BJ (cell line): ENCODE data around the gene SPEM3. TPM values are rescaled to one million over a fixed set of nuclear protein-coding genes. Genes with fewer than 3 reads are reported as not detected.
"Not testable (repeated sequence)": the region's sequence is repeated elsewhere in the genome, so short reads cannot be mapped to it uniquely, and the experiment has no call there.

Experiments
- CTCF ChIA-PET: fragments of 350-600 bp; formaldehyde crosslinking; extraction: SDS; loops from one replicate; lab custom pipeline; 2021; ENCODE audit warnings: antibody characterized with exemption, inconsistent platforms; lab: Yijun Ruan, JAX
- POLR2A ChIA-PET: fragments of 300-600 bp; sonication (Branson Sonifier 250); formaldehyde crosslinking; extraction: SDS; loops from one replicate; lab custom pipeline; 2021; ENCODE audit warnings: antibody characterized with exemption; lab: Charles Lee
- DNase-seq: peaks from one replicate; pipeline ENCODE4 v3.0.0-alpha.2; 2011; ENCODE audit warnings: low read depth
- H3K27me3 ChIP-seq: 2 replicates; pipeline ENCODE4 v1.6.0; 2011; ENCODE audit warnings: low read length; ENCODE audit not compliant: control insufficient read depth, insufficient read depth
- H3K36me3 ChIP-seq: 2 replicates; pipeline ENCODE4 v1.5.1; 2011; ENCODE audit warnings: low read length; ENCODE audit not compliant: control insufficient read depth, insufficient read depth
- H3K4me3 ChIP-seq: 2 replicates; pipeline ENCODE4 v1.5.1; 2011; ENCODE audit warnings: low read depth, mild to moderate bottlenecking, control low read depth, low read length
- CTCF ChIP-seq: IDR thresholded peaks from 2 replicates; pipeline ENCODE4 v1.5.1; 2011; ENCODE audit warnings: low read depth, mild to moderate bottlenecking, control low read depth, inconsistent platforms, low read length, moderate library complexity; ENCODE audit not compliant: insufficient read depth
- polyA plus RNA-seq: library from polyadenylated mRNA; depleted of rRNA; stranded (reverse); fragments of >200 nt; gene quantifications from 2 replicates; pipeline ENCODE4 v1.2.3, GENCODE V29; 2011

Gene SPEM3
- polyA plus RNA-seq, 1 experiment = not detected

- H3K36me3 ChIP-seq = peaks cover 9% of the 10 kb centered on the region
- H3K27me3 ChIP-seq = no peaks in the 10 kb centered on the region
- ChIA-PET CTCF (no interaction called here), POLR2A (no interaction called here)
- H3K4me3 ChIP-seq = no peak overlapping the region
- DNase-seq = no peak
- TF ChIP-seq CTCF = no peak
Observed at GRCh38 chr17:7471729-7472128, 43.1 kb downstream of the SPEM3 start.

GRCh38 chr17:7474767-7475166, 46.1 kb downstream of the SPEM3 start:
- POLR2A ChIA-PET, H3K27me3 ChIP-seq, DNase-seq, H3K36me3 ChIP-seq, H3K4me3 ChIP-seq, CTCF ChIA-PET: not testable (repeated sequence)

GRCh38 chr17:7475764-7476422, 47.2 kb downstream of the SPEM3 start:
- H3K36me3 ChIP-seq = 0 out of 2 replicates have a peak, but pooled peaks cover 2% of the 10 kb centered on the region
- H3K27me3 ChIP-seq = no peaks in the 10 kb centered on the region
- no peak for DNase-seq
- no peak overlapping the region for H3K4me3 ChIP-seq
- CTCF ChIA-PET = interaction anchor here (0.8 to 2.1 kb wide), 4 partner anchors 30 to 85 kb away, joined by 3 to 7 read pairs (median 3); no protein-coding TSS in a partner anchor
- TF ChIP-seq CTCF = no peak
- POLR2A ChIA-PET = interaction anchor here (0.6 kb wide), 1 partner anchor 39 kb away, joined by 8 read pairs; no protein-coding TSS in a partner anchor

GRCh38 chr17:7476494-7476893, 47.8 kb downstream of the SPEM3 start:
- 0 out of 2 replicates have a peak, but pooled peaks cover 2% of the 10 kb centered on the region for H3K36me3 ChIP-seq
- no peak overlapping the region for H3K4me3 ChIP-seq
- H3K27me3 ChIP-seq = no peaks in the 10 kb centered on the region
- no peak for DNase-seq
- ChIA-PET POLR2A (interaction anchor here (0.6 kb wide), 1 partner anchor 38 kb away, joined by 8 read pairs; no protein-coding TSS in a partner anchor), CTCF (interaction anchor here (0.7 to 2.1 kb wide), 5 partner anchors 31 to 84 kb away, joined by 3 to 7 read pairs (median 3); no protein-coding TSS in a partner anchor)
- TF ChIP-seq CTCF = no peak

- no peak for DNase-seq
- ChIA-PET POLR2A (interaction anchor here (0.6 kb wide), 1 partner anchor 455 kb away, joined by 3 read pairs; the partner anchor contains the start of genes CNTROB and TRAPPC1), CTCF (interaction anchor here (0.7 to 2.1 kb wide), 4 partner anchors 32 to 41 kb away, joined by 3 to 7 read pairs (median 3); no protein-coding TSS in a partner anchor)
- 0 out of 2 replicates have a peak, but pooled peaks cover 2% of the 10 kb centered on the region for H3K36me3 ChIP-seq
- no peak for TF ChIP-seq CTCF
- peak overlapping the region; percentile 85 for H3K4me3 ChIP-seq
- no peaks in the 10 kb centered on the region for H3K27me3 ChIP-seq
Observed at GRCh38 chr17:7476951-7477350, 48.3 kb downstream of the SPEM3 start.
